ENCODE results near the gene THNSL1.

DNA sequence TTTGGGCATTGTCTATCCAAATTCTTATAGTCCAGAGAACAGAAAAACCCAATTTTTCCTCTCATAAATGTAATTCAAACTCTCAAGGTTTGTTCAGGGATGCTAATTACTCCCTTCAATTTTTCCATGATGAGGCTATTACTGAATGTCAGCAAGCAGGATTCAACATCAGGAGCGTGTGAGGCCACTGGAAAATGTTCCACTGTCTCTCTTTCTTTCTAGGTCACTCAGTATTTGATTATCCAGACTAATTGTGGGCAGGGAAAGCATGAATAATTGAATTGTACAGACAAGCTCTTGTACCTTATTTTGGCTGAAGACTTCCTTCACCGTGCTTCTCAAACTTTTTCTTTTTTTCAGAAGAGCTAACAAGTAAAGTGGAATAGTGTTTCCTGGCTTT, 30.7 kb downstream of the THNSL1 start:
- TF ChIP-seq, protein P1, sequence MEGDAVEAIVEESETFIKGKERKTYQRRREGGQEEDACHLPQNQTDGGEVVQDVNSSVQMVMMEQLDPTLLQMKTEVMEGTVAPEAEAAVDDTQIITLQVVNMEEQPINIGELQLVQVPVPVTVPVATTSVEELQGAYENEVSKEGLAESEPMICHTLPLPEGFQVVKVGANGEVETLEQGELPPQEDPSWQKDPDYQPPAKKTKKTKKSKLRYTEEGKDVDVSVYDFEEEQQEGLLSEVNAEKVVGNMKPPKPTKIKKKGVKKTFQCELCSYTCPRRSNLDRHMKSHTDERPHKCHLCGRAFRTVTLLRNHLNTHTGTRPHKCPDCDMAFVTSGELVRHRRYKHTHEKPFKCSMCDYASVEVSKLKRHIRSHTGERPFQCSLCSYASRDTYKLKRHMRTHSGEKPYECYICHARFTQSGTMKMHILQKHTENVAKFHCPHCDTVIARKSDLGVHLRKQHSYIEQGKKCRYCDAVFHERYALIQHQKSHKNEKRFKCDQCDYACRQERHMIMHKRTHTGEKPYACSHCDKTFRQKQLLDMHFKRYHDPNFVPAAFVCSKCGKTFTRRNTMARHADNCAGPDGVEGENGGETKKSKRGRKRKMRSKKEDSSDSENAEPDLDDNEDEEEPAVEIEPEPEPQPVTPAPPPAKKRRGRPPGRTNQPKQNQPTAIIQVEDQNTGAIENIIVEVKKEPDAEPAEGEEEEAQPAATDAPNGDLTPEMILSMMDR (IDR thresholded peaks at IDR 0.05), result no peak
- no peak for TF ChIP-seq POLR2A (IDR thresholded peaks at IDR 0.05)

Measured in Peyer's patch (tissue), 4 donors.